GM15510 (cell line): ENCODE results near the gene CXCL14.

Experiments used
- POLR2A ChIP-seq: IDR thresholded peaks from 3 replicates; pipeline ENCODE4 v1.6.1; 2011; ENCODE audit warnings: borderline replicate concordance; ENCODE audit not compliant: insufficient read length; ENCODE audit errors: extremely low read depth

Gene CXCL14

DNA sequence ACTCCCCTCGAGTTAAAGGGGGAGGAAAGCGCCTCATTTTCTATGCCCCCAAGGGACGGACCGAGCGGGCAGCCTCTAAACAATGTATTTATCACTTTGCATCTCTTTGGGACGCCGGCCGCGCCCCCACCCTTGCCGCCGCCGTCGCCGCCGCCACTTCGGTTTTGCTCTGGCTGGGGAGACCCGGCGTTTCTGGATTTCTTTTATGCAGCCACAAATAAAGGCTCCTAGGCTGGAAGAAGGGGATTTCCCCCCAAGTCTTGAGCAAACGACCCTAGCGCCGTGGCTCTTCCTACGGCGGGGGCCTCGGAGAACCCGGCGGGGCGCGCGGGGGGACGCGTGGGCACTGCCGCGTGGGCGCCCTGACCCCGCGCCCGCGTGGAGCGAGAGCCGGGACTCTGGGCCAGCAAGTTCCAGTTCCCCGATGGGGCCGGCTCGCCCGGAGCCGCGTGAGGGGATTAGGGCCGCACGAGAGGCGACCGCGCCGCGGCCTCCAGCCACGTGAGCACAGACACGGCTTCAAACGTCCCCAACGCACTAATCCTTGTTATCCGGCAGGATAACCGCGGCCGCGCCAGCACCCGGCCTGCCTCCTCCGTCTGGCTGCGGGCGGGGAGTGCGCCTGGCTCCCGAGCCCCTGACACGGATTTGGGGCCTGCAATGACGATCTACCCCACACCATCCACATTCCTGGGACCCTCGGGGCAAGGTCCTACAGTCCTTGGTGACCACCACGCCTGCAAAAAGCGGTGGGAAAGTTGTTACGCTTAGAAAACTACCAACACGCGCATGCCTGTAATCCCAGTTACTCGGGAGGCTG is 35.1 kb downstream of the CXCL14 start:
- TF ChIP-seq POLR2A: no peak

DNA sequence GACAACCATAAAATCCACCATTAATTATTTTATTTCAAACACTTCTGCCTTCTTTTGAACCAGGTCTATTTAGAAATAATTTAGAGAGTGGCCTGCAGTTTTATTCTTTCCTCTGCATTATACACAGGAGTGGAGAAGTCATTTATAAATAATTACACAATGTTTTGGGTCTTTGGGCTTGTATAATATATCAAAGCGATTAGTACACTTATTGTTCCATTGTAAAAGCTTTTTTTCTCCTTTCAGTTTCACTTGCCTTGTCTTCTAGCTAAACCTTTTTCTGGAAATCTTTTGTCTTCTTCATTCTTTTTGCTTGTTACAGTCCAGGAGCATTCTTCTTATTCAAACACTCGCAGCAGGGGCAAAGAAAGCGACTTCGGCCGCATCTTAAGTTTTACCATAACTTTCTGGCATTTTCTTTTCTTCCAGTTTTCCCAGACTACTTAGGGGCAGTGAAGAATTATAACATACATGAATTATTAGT is 35.7 kb downstream of the CXCL14 start:
- no peak for TF ChIP-seq POLR2A

DNA sequence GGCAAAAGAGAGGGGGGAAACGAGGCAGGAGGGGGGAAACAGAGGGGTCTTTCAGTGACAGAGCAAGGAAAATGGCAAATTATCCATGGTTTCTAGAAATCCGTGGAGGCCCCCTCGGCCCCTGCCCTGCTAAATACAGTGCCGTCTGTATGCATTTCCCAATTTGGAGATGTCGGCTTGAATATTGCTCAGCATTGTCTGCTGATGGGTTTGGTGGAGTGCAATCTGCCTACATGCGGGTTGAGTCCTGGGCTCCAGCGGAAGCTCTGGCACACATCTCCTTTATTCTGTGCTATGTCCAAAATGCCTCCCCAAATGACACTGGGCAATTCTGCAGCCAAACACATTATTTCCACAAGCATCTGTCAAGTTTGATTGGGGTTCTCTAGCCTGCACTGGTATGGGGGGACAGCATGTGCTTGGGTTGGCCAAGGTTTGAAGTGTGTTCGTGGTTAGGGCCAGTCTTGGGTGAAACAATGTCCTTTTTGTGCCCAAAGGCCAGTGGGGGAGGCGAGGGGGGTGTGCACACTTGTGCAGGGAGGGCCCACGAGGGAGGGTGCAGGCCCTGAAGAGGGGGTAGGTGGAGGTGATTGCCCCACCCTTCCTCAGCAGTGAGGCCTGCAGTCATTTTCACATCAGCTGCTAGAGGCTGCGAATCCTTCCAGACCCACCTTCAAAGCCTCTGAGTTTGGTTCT is 36.8 kb downstream of the CXCL14 start:
- no peak for TF ChIP-seq POLR2A

DNA sequence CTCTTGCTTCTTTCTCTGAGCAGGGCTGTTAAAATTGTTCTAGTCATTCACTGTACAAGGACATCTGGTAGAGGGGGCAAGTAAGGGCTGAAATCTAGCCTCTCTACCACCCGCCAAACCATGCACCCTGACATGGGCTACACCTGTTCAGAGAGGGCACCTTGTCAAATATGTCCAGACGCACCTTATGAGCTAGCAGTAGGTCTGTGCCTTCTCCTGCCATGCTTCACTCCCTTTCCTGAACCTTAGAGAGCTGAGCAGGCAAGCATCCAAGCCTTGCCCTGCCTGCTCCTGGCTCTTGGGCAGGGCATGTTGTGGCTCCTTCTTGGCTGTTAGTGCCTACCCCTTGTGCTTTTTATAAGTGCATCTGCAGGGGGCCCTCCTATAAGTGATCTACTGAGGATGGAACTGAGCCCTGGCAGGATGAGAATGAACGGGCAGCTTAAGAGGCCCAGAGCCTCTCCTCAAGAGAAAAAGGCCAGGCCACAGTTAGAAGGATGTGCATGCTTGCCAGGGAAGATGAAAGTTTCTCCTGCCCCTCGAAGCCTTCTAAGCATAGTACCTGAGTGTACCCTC is 39.3 kb downstream of the CXCL14 start:
- no peak for TF ChIP-seq POLR2A

DNA sequence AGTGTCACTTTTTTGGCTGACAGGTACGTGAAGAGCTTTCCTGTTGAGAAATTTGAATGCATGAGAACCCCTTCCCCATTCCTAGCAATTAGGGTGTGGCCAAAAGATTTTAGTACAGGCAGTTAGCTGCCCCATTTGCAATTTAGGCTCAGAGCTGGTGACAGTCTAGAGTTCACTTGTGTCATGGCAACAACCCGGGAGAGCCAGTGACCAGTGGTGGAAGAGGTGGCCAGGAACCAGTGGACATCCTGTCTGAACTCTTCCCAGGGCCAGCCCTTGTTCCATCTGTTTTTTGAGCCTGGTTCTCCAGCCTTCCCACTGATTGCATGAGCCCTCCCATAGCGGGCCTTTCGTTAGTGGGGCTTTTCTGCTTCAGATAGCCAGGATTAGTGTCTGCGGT is 40.5 kb downstream of the CXCL14 start:
- no peak for TF ChIP-seq POLR2A

DNA sequence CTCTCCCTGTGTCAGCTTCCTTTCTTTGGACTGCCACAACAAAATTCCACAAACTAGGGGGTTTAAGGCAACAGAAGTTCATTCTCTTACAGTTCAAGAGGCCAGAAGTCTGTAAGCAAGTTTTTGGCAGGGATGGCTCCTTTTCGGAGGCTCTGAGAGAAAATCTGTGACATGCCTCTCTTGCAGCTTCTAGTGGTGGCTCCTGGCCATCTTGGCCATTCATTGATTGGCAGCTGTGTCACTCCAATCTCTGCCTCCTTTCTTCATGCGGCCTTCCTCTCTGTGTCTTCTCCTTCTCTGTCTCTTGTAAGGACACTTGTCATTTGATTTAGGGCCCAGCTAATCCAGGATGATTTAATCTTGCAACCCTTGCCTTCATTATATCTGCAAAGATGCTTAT is 41.0 kb downstream of the CXCL14 start:
- no peak for TF ChIP-seq POLR2A

DNA sequence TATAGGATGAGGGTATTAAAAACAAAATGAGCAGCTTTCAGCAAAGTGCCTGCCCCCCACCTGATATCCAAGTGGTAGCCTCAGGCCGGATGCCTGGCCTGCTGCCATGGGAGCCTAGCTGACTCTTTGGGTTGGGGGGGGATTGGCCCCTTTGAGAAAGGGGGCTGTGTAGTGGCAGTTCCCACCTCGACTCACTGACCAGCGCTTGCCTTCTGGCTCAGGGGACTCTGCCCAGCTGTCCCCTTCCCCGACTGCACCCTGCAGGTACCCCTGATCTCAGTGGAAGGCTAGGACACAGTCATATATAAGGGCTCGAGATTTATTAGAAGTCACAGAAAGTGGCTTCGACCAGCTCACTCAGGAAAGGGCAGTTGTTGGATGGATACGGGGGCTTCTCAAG is 41.5 kb downstream of the CXCL14 start:
- no peak for TF ChIP-seq POLR2A

DNA sequence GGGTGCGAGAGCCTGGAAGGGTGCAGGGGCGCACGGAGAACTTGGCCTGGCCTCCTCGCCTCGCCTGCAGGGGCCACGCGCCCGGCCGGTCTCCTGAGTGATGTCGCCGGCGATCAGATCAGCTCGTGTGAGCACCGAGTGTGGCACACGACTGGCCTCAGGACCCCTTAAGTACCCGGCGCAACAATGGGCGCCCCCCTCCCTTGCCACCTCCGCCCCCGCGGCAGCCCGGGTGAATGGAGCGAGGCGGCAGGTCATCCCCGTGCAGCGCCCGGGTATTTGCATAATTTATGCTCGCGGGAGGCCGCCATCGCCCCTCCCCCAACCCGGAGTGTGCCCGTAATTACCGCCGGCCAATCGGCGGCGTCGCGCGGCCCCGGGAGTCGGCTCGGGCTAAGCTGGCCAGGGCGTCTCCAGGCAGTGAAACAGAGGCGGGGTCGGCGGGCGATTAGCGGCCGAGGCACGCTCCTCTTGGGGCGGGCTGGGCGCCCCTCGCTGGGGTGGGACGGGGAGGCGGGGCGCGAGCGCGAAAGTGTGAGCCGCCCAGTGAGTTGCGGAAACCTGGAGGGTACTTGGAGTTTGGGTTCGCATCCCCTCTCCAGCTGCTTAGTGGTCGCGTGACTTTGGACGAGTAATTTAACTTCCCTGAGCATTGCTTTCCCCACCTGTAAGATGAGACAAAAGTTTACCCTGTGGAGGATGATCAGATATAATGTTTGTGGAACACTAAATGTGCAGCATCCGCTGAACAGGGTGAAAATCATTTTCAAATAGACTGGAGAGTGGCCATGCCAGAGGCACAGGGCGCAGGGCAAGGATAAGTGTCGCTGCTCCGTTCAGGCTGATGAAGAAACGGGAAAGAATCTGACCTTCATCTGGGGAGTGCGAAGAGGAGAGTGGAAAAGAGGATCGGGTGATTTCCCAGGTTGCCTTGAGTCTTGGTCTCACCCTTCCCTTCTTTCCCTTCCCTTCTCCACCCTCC is 42.7 kb downstream of the CXCL14 start, which contains the start of gene NEUROG1:
NEUROG1 (minus strand) TSS at position 145 of the 982 bp plus-strand sequence. CDS start 274 bp downstream, outside the sequence.
- TF ChIP-seq POLR2A: no peak

DNA sequence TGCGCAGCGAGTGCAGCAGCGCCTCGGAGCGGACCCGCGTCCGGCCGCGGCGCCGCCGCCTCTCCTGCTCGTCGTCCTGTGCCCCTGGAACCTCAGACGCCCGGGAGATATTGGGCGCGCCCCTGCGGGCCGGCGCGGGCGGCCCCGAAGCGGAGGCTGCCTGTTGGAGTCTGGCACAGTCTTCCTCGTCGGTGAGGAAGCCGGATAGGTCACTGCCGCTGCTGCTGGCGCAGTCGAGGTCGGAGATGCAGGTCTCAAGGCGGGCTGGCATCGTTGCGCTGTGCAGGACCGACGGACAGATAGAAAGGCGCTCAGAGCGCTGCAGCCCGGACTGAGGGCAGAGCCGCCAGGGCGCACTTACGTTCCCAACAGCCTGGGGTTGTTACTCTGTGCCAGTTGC is 43.4 kb downstream of the CXCL14 start:
- TF ChIP-seq POLR2A: no peak

DNA sequence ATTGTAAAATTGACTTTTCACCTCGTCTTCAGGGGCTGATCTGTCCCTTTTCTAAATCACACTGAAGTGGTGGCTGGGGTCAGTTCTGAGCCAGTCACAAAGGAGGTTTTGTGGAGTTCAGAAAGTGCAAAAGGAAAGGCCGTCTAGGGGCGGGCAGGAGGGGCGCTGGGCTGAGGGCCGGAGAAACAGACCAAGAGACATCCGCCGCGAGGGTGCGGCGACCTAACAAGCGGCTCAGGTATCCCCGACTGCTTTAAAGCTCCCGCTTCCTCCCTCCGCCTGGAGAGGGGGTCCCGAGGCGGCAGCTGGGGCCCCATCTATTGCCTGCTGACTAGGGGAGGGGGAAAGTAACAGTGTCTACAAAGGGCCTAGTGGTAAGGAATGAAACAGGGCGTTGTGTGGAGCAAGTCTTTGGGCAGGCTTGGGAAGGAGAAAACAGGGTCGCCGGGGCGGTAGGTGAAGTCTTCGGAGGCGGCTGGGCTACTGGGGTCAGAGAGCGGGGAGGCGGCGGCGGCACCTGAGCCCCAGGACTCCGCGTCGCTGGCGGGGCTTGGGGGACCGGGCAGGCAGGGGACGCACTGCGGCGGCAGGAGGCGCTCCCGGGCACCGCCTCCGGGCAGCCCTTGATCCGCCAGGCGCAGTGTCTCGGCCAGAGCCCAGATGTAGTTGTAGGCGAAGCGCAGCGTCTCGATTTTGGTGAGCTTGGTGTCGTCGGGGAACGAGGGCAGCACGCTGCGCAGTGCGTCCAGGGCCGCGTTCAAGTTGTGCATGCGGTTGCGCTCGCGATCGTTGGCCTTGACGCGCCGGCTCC is 44.0 kb downstream of the CXCL14 start:
- no peak for TF ChIP-seq POLR2A

DNA sequence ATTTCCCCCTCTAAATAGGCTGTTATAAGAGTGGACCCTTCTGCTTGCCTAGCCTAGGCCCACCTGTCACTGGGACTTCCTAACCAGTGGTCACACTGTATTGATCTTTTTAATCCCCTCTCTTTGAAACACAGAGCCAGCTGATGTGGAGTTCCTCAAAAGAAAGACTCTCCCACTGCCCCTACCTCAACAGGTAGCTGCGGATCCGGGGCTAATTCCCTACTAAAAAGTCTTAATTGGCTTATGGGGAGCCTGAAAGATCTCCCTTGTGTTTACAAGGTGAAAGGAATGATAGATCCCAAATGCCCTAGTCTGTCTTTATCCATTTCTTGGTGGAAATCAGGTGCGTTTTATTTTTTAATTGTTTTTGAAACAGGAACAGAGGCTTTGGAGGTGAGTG is 45.0 kb downstream of the CXCL14 start:
- TF ChIP-seq POLR2A: no peak

DNA sequence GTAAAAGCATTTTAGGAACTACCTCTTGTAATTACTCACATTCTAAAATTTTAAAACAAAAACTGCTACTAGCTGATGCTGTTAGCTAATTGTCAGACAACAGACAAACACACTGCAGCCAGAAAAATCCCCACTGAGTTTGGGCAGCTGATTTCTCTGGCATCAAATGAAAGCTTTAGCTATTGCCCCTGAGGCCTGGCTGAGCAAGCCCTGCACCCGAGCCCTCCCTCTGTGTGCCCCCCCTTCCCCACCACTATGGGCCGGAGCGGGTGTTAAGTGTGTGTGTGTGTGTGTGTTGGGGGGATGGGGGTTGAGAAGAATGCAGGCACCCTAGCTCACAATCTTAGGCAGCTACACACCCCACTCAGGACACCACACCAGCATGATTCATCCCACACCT is 45.5 kb downstream of the CXCL14 start:
- TF ChIP-seq POLR2A: no peak

DNA sequence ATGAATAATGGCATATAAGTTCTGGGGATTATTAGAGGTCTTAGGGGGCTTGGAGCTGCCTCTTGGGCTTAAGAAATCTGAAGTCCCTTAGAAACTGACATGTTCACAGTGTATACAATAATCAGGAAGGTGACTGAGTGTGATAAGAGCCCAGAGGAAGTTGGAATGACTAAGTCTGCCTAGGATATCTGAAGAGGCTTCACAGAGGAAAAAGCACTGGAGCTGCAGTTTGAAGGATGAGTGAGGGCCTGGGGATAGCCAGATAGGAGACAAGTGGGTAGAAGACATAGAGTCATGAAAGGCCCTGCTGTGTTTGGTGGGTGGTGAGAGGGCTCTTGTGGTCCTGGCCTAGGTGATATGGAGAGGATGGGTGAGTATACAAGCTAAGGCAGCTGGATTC is 51.9 kb downstream of the CXCL14 start:
- TF ChIP-seq POLR2A: no peak
